OCI-LY7 (cell line): ENCODE results near the gene ARL15.

ENCODE experiments used
- EZH2phosphoT487 ChIP-seq: fragments of 200-600 bp; sonication (generic); IDR thresholded peaks from 2 replicates; pipeline ENCODE4 v1.6.1; 2018; ENCODE audit warnings: low read depth, borderline replicate concordance, mild to moderate bottlenecking, mixed run types, antibody characterized with exemption, low read length, moderate library complexity, mixed read lengths
- TF ChIP-seq, protein P1 (sequence below): fragments of 200-600 bp; sonication (generic); conservative IDR thresholded peaks from 2 replicates; pipeline ENCODE4 v1.5.1; 2014; ENCODE audit warnings: mild to moderate bottlenecking, antibody characterized with exemption, low read length, moderate library complexity, mixed read lengths

GRCh38 chr5:53907827-53908226 lies 402.5 kb downstream of the ARL15 start:
- TF ChIP-seq, protein P1, sequence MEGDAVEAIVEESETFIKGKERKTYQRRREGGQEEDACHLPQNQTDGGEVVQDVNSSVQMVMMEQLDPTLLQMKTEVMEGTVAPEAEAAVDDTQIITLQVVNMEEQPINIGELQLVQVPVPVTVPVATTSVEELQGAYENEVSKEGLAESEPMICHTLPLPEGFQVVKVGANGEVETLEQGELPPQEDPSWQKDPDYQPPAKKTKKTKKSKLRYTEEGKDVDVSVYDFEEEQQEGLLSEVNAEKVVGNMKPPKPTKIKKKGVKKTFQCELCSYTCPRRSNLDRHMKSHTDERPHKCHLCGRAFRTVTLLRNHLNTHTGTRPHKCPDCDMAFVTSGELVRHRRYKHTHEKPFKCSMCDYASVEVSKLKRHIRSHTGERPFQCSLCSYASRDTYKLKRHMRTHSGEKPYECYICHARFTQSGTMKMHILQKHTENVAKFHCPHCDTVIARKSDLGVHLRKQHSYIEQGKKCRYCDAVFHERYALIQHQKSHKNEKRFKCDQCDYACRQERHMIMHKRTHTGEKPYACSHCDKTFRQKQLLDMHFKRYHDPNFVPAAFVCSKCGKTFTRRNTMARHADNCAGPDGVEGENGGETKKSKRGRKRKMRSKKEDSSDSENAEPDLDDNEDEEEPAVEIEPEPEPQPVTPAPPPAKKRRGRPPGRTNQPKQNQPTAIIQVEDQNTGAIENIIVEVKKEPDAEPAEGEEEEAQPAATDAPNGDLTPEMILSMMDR = no peak
- TF ChIP-seq EZH2phosphoT487 = no peak
